ENCODE data around the gene SOX14.

DNA sequence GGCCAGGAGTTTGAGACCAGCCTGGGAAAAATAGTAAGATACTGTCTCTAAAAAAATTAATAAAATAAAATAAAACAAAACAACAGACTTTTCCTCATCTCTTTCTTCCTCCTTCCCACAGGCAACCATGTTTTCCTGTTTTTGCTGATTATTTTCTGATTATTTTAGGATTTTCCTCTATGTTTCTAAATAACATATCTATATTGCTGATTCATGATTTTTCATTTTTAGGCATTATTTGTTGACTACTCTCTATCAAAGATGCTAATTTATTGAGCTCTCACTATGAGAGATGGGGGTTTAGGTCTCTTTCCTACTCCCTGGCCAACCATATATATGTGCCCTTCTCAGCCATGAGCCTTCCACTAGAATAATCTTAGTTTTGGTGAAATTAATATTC lies 45.4 kb downstream of the SOX14 start:
- TF ChIP-seq, protein P1, sequence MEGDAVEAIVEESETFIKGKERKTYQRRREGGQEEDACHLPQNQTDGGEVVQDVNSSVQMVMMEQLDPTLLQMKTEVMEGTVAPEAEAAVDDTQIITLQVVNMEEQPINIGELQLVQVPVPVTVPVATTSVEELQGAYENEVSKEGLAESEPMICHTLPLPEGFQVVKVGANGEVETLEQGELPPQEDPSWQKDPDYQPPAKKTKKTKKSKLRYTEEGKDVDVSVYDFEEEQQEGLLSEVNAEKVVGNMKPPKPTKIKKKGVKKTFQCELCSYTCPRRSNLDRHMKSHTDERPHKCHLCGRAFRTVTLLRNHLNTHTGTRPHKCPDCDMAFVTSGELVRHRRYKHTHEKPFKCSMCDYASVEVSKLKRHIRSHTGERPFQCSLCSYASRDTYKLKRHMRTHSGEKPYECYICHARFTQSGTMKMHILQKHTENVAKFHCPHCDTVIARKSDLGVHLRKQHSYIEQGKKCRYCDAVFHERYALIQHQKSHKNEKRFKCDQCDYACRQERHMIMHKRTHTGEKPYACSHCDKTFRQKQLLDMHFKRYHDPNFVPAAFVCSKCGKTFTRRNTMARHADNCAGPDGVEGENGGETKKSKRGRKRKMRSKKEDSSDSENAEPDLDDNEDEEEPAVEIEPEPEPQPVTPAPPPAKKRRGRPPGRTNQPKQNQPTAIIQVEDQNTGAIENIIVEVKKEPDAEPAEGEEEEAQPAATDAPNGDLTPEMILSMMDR (conservative IDR thresholded peaks at IDR 0.05; ENCODE audit: low read depth in 2 of 2) = no peak
- TF ChIP-seq EZH2 (IDR thresholded peaks at IDR 0.05; ENCODE audit: low read depth, unreplicated experiment) = no peak
- TF ChIP-seq STAT1 (IDR thresholded peaks at IDR 0.05; ENCODE audit: unreplicated experiment) = no peak
- TF ChIP-seq POLR2AphosphoS5 (IDR thresholded peaks at IDR 0.05; ENCODE audit: low read depth) = no peak
- TF ChIP-seq EZH2phosphoT487 (IDR thresholded peaks at IDR 0.05; ENCODE audit: unreplicated experiment) = no peak
- TF ChIP-seq JUNB (IDR thresholded peaks at IDR 0.05; ENCODE audit: unreplicated experiment) = no peak
- no peak for TF ChIP-seq NANOG (IDR thresholded peaks at IDR 0.05; ENCODE audit: borderline replicate concordance)
- TF ChIP-seq CREB1 (CRISPR knock-in tag; IDR thresholded peaks at IDR 0.05; ENCODE audit: low read depth) = no peak
- TF ChIP-seq, protein P2, sequence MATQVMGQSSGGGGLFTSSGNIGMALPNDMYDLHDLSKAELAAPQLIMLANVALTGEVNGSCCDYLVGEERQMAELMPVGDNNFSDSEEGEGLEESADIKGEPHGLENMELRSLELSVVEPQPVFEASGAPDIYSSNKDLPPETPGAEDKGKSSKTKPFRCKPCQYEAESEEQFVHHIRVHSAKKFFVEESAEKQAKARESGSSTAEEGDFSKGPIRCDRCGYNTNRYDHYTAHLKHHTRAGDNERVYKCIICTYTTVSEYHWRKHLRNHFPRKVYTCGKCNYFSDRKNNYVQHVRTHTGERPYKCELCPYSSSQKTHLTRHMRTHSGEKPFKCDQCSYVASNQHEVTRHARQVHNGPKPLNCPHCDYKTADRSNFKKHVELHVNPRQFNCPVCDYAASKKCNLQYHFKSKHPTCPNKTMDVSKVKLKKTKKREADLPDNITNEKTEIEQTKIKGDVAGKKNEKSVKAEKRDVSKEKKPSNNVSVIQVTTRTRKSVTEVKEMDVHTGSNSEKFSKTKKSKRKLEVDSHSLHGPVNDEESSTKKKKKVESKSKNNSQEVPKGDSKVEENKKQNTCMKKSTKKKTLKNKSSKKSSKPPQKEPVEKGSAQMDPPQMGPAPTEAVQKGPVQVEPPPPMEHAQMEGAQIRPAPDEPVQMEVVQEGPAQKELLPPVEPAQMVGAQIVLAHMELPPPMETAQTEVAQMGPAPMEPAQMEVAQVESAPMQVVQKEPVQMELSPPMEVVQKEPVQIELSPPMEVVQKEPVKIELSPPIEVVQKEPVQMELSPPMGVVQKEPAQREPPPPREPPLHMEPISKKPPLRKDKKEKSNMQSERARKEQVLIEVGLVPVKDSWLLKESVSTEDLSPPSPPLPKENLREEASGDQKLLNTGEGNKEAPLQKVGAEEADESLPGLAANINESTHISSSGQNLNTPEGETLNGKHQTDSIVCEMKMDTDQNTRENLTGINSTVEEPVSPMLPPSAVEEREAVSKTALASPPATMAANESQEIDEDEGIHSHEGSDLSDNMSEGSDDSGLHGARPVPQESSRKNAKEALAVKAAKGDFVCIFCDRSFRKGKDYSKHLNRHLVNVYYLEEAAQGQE (IDR thresholded peaks at IDR 0.05; ENCODE audit: unreplicated experiment) = no peak
- TF ChIP-seq ZNF331 (CRISPR knock-in tag; IDR thresholded peaks at IDR 0.05; ENCODE audit: low read depth) = no peak
- TF ChIP-seq, protein P3, sequence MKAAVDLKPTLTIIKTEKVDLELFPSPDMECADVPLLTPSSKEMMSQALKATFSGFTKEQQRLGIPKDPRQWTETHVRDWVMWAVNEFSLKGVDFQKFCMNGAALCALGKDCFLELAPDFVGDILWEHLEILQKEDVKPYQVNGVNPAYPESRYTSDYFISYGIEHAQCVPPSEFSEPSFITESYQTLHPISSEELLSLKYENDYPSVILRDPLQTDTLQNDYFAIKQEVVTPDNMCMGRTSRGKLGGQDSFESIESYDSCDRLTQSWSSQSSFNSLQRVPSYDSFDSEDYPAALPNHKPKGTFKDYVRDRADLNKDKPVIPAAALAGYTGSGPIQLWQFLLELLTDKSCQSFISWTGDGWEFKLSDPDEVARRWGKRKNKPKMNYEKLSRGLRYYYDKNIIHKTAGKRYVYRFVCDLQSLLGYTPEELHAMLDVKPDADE (IDR thresholded peaks at IDR 0.05) = no peak

All from GM23338 (cell line).